Stimulated activated CD4-positive, alpha-beta T cell treated with anti-CD3 and anti-CD28 coated beads, TNF-alpha, amount 100 ng/mL, for 1 hour (primary cell): ENCODE results near the gene CLASP1.

ENCODE experiments used
- DNase-seq, 3 donors: peaks; one replicate each; pipeline ENCODE4 v3.0.0-alpha.2; 2020; ENCODE audit warnings: low read depth in 3 of 3, low spot score in 1 of 3

Gene CLASP1

DNA sequence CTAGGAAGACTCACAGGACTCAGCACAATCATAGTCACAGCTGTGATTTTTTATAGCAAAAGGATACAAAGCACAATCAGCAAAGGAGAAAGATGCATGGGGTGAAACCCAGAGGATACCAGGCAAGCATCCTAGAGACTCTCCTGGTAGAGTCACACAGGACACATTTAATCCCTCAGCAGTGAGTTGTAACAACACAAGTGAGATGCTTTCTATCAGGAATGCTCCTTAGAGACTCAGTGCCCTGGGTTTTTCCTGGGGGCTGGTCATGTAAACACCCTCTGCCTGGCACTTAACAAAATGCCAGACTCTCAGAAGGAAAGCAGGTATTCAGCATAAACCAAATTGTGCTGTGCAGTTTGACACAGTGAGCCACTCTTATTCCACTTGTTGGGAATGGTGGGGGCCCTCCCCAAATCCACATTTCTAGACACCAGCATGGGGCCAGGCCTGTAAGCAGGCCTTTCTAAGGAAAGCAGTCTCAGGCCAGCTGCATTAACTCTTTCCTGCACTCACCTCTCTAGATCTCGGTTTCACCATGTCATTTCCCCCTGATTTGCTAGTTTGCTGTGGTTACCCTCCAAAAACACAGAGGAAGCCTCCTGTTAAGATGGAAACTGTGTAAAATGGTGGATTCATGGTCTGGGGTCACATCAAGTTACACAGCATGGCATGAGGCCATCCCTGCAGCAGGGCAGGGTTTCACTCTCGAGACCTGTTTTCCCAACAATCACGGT is 135.5 kb downstream of the CLASP1 start:
- DNase-seq, result no peak

DNA sequence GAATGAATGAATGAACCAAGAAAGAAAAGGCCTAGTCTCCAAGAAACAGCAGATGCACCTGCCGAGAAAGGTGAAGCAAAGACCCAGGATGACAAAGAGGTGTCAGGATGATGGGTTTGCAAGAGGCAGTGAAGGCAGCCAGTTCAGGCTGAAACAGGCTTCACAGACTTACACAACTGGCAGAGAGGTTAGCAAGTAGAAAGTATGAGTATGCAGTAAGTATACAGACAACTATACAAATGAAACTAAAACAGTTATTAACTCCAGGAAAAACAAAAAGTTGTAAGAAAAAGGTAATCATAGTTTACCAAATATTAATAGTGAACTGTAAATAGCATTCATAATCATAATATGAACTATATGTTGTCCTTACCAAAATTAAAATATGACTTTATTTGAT is 138.4 kb downstream of the CLASP1 start:
- DNase-seq, result no peak

DNA sequence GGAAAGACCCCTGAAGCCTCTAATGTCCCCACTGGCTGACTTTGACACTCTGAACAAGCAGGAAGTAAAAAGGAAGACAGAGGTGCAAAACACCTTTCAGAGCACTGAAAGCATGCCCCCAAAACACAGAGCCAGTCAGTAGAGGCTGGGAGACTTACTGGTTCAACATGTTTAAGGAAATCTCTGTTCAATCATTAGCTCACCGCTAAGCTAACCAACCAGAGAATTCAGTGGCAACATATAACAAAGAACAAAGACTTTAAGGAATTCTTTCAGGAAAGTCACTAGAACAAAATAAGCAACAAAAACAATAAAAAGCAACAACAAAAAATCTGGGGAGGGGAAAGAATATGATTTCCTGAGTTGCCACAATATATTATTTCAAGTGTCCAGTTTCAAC is 142.6 kb downstream of the CLASP1 start:
- no peak for DNase-seq

DNA sequence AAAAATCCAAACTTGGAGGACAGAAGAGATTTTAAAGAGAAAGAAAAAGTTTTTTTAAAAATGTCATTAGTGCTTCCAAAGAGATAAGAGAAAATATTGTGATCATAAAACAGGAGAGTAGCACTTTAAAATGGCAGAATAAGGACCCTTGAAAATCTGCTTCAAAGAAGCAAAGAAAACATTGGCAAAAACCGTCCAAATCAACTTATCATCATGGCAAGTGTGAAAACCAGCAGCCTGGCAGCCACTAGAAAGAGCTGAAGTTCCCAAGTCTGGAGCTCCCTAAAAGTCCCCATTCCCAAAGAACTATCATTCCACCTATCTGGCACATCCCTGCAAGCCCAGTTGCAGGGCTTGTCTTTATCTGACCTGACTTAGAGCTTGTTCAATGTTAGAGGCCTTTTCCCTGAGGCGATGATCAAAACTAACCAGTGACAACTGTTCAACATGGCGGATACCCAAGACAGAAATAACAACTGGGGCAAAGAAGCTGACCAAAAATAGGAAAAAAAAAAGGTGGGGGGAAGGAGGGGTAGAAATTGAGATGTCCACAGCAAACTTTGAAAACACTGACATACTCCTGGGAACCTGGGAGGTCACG is 143.2 kb downstream of the CLASP1 start:
- DNase-seq, result no peak

DNA sequence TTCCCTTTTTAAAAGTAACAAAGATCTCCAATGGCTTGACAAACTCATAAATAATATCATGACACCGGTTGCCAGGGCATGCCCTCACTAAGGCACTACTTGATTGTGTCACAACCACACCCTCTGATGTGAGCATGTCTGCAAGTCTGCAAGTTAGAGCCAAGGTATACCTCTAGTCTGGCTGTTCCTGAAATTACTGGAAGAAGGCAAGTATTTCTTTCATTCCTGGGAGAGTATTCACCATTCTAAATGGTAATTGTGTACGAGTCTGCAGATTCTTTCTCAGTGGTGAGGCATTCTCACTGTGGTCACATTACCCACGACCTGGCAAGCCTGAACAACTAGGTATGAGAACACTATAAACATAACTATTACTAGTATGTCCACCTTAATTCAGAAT is 144.3 kb downstream of the CLASP1 start:
- no peak for DNase-seq

DNA sequence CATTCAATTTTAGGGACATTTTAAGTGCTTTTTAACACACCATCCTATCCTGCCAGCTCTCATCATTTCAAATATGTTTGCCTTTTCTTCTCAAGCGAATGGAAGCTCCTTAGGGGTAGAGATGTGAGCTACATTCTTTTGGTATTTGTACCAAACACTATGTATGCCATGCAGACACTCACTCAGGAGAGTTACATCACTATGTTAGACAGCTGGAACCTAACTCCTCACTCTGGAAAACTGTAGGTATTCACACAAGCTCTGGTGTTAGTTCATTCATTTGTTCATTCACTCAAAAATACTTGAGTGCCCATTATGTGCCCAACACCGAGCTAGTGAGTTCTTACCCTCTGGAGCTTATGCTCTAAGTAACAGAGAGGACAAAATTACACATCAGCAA is 144.9 kb downstream of the CLASP1 start:
- DNase-seq, result no peak

DNA sequence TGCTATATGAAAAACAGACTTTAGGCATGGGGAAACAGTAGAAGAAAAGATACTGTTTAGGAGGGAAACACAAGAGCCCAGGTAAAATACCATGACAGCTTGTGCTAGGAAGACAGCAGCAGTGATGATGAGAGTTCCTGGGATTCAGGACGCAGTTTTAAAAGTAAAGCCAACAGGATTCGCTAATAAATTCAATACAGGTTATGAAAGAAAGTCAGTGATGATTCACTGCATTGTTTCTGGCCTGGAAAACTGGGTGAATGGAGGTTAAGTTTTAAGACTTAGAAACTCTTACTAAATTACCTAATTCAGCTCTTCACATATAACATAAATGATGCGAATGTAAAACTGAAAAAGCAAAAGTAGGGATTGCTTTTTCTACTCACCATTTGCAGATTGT is 146.5 kb downstream of the CLASP1 start:
- DNase-seq, result no peak

DNA sequence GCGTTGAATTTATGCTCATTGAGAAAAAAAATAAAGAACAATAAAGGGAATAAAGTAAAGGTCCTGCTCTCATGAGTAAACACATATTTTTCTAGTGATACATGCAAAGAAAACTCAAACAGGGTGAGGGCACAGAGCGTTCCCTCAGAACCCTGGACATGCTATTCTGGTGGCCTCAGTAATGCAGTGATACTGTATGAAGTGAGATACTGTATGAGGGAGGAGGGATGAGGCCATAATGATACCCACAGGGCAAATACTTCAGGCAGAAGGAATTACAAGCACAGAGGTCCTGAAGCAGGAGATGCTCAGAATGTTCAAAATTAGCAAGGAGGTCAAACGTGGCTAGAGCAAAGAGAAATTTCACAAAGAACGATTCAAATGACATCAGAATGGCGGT is 147.0 kb downstream of the CLASP1 start:
- no peak for DNase-seq

DNA sequence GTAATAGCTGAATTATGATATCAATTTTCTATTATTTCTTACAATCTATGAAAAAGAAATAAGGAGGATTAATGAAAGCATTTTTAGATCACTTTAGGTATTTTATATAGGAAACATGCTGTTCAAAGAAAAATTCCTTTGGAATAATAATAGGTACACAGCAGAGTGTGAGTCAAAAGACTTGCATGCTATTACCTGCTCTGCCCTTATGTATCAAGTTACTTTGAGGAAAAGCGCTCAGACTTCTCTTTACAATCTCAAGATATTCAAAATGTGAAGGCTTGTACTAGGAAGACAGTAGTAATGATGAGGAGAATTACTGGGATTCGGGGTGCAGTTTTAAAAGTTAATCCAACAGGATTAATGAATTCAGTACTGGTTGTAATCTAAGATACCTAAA is 147.7 kb downstream of the CLASP1 start:
- no peak for DNase-seq

DNA sequence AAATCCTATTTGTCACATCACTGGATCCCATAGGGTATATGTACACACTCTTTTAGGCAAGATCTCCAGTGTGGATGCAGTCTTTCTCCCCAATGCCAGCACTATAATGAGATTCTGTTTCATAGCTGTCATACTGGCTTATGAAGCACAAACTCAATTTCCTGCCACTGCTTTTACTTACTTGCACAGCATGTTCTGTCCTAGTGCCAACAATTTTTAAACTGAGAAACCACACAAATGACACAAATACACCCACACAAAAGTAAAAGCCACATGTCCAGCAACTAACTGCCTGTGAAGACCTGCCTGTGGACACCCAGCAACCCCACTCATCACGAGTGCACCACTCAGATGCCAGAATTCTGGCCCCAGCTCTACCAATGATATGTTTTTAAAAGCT is 148.2 kb downstream of the CLASP1 start:
- DNase-seq, result no peak

DNA sequence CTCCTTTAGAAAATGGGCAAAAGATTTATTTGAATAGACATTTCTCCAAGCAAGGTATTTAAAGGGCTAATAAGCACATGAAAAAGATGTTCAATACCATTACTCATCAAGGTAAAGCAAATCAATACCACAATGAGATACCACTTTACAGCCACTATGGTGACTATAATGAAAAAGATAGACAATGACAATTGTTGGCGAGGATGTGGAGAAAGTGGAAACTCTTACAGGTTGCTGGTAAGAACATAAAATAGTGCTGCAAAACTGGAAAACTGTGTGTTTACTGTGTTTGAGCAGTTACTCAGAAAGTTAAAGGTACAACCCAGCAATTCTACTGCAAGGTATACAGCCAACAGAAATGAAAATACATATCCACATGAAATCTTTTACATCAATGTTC is 150.5 kb downstream of the CLASP1 start:
- DNase-seq, result no peak

DNA sequence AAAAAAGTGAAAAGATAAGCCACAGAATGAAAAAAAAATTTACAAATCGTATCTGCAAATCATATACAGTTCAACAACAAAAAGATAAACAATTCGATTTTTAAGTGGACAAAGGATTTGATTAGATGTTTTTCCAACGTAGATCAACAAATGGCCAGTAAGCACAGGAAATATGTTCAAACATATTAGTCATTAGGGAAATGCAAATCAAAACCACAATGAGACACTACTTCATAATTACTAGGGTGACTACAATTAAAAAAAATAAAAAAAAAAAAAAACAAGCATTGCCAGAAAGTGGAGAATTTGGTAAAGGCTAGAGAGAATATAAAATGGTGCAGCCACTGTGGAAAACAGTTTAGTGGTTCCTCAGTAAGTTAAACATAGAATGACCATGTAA is 156.9 kb downstream of the CLASP1 start:
- DNase-seq, result no peak

DNA sequence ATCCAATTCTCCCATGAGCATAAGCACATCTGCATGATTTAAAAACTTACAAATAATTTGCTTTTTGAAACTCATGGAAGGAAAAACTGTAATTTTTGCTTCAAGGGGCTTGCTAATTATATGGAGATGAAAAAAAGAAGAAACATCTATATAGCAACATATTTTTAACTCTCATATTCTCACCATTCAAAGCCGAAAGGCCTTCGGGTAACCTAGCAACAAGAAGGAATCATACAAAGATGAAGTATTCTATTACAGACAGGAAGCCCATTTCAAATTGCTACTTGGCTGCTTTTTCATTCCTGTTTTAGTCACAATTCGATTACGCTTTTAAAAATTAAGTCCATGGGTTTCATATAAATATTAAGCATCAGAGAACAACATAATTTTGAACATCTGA is 157.7 kb downstream of the CLASP1 start:
- no peak for DNase-seq

DNA sequence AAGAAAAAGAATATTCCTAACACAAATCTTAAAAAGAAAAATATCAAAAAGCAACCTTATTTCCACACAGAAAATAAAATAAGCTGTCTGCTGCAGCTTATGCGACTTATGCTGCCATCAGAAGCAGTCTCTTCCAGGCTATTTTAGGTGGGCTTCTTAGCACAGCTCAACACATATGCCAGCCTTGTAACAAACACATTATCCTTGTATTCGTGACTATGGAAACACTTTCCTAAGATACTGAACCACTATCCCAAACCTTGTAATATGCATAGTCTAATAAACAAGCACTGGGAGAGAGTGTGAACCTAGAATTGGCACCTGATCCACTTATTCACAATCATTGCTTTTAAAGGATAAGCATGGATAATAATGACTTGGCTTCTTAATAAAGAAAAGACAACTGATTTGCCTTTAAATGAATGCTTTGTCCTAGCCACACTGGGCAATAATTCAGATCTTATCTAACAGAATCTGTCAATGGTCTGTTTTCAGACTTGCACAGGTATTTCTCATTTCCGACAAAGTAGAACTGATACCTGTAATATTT is 158.6 kb downstream of the CLASP1 start:
- DNase-seq, result no peak

DNA sequence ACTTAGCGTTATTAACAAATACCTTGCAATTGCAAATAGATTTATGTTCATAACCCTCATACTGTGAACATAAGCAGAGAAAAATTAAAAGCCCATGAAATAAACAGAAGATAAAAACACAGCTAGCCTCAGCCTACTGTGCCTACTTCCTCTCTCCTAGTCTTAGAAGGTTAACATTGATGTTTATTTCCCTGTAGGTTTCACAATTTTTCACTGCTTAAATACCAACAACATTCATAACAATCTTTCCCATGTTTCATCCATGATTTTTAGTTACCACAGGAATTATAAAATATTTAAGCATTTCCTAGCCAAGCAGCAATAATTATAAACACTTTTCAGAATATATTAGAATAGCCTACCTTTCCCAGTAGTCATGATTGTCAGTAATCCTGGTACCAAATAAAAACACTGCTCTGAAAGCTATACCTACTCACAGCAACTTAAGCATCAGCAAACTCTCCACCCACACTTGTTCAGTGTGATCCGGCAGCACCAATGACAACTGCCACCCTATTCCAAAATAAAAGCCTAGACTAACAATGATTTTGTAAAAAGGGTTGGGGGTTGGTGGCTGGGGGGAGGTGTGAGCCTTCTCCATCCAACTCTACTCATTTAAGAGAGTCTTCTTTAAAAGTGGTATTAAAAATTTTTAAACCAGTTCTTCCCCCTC is 159.2 kb downstream of the CLASP1 start:
- DNase-seq, result no peak

DNA sequence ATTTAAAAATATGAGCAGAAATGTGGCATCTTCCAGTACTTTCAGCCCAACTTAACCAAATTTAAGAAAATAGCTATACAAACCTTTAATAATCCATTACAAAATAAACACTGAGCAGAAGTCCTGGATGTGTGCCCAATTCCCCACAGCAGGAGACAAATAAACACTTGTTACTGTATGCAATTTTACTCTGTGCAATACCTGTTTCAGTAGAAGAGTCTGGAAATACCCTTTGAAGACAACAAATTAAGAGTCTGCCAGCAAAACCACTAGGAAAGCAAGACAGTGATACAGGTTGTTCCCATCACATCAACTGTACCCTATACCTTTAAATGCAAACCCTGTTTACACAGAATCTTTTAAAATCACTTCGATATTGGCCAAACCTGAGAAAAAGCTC is 160.0 kb downstream of the CLASP1 start:
- no peak for DNase-seq

DNA sequence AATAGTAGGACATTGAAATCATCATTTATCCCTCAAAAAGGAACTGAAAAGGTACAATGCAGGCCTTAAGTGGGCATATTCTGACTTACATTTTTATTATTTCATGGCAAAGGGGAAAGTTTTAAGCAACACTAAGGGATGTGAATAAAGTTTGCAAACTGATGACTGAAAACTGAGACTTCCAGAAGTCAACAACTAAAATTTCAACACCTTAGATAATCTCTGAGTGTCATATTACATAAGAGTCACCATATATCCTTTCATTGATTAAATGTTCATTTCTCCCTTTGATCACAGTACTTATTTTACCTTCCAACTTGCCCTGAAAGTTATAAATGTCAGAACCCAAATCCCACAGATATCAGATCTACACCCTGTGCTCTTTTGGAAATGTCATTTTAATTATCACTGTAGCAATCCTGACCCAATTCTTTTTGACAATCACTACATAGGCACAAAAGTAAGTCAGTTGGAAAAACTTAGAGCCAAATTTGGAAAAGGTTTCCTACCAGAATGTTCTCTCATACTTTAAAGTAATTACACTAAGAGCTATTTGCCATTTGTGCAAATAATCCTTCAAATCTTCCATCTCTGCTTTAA is 163.0 kb downstream of the CLASP1 start:
- no peak for DNase-seq

DNA sequence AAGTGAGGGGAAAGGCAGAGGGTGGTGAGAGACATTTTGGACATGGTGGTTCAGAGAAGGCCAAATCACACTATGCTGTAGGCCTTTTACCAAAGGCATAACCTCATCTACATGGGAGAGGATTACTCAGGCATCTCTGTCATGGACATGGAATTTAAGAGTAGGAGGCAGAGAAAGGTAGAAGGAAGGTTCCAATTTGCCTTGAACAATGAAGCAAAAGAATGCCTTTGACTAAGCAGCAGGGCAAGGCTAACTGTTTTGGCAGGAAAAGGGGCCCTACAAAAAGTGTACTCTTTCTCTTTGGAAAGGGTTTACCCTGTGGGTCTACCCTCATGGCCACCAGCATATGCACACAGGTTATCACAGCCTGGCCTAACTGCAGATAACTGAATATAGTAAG is 164.2 kb downstream of the CLASP1 start:
- no peak for DNase-seq

DNA sequence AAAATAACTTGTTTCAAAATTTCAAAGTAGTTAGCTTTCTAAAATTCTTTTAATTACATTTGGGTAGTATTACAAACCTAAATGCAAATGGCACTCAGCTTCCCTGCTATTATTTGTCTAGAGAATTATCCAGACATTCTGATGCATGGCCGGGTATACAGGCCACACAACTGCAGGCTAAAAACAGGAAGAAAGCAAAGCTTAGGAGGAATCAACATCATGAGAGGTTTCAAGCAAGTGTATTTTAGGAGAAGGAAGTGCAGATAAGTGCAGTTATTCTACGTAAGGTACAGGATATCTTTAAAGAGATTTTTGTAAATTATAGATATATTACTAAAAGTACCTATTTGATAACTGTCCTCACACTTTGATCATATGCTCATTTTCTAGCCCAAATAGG is 165.4 kb downstream of the CLASP1 start:
- no peak for DNase-seq

DNA sequence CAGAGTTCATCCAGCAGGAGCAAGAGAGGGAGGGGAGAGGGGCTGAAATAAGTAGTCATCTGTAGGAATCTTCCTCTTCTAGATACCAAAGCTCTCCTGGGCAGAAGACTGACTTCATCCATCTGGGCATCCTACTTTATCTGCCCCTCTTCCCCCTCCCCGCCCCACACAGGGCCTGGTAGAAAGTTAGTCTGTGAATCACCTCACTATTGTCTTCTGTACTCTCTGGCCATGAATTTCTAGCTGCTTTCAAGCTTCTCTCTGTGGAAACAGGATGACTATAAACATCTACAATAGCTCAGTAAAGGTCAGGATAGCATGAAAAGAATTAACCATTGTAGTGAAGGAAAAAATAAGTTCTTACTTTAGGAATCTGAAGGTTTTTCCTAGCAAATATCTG is 166.2 kb downstream of the CLASP1 start:
- DNase-seq, result no peak

DNA sequence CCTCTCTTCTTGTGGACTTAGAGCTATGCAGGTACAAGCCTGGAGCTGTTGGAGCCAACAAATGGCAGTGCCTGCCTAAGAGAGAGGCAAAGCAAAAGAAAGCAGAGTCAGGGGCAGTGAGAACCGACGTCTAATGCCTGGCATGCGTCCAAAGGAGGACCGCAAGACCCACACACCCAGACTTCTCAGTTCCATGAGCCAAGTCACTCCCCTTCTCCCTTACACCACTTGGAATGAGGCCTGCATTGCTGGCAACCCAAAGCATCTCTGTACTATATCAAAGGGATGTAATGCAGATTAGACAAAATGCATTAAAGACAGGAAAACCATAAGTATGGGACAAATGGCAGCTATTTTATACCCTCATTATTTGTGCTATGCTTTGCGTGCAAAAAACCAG is 168.4 kb downstream of the CLASP1 start:
- DNase-seq, result no peak
